Smooth muscle cell of the umbilical artery (primary cell): ENCODE measurements around the gene GRIK2. TPM values are rescaled to one million over a fixed set of nuclear protein-coding genes. Genes with fewer than 3 reads are reported as not detected.

Experiments used
- total RNA-seq: library from RNA; depleted of rRNA; stranded (reverse); fragments of >200 nt; gene quantifications from 2 replicates; pipeline ENCODE4 v1.2.3, GENCODE V29; 2014

GRIK2 gene
- total RNA-seq: 9.6 and 10.4 TPM in 2 replicates

GRCh38 chr6:101393251-101393828 lies at the start of gene GRIK2:
Gene GRIK2, plus strand, starts transcription at chr6:101393708.

